ENCODE measurements around the gene GABRR1.
"Not testable (repeated sequence)": the region's sequence is repeated elsewhere in the genome, so short reads cannot be mapped to it uniquely, and the experiment has no call there.

Gene GABRR1

DNA sequence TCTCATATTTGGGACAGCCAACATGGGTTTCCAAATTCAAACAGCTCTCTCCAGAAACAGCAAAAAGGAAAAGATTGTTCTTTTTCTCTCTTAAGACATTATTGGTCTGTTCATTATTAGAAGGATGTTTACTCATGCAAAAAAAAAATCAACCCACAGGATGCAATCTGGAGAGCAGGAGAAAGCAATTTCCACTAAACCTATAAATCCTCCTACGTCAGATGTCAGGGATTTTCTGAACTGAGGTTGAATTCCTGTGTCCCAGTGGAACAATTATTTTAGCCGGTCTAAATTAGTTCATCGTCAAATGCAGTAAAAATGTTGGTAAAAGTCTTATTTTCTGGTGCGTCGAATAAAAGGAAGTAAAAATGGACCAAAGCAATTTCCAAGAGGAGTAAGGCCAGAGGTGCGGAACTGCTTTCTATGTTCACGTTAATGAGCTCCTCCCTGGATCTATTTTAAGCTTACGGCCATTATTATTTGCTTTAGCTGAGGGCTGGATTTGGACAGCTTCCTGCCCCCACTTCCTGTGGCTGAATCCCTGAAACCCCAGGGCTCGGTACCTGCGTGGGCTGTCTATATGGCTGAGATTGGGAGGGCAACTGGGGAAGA is at the start of gene GABRR1:
TSS of gene GABRR1 (minus strand) at position 60 of the 612 bp plus-strand sequence. CDS start at position 24, 36 bp downstream.
- DNase-seq: no peak

DNA sequence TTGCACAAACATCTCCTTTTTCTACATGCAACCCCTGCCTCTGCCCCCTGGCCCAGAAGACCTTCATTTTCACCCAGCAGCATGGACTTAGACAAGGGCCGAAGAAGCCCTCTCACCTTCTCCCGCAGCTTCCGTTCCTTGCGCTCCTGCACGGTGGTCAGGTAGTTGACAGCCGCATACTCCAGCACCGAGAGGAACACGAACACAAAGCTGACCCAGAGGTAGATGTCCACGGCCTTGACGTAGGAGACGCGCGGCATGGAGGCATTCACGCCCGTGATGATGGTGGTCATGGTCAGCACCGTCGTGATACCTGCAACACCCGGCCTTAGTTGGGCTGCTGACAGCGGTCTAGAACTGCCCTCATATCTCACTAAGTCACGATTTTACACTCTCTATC is 47.1 kb upstream of the GABRR1 start:
- no peak for DNase-seq

DNA sequence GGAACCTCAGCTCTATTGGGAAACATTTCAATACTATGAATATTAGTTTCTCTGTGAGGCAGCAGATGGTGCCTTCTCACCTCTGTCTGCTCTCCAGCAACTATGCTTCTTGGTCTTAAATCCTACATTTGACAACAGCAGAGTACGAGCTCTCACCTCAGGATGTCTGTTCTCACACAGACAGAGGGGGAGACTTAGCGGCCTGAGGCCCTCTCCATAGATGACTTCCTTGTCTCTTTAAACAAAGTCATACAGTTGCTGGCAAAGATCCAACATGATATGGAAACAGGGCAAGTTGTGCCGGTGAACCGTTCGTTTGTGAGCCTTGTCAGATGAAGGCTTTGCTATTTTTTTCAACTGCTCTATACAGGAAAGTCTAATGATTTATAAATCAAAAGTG is 43.7 kb upstream of the GABRR1 start:
- no peak for DNase-seq

DNA sequence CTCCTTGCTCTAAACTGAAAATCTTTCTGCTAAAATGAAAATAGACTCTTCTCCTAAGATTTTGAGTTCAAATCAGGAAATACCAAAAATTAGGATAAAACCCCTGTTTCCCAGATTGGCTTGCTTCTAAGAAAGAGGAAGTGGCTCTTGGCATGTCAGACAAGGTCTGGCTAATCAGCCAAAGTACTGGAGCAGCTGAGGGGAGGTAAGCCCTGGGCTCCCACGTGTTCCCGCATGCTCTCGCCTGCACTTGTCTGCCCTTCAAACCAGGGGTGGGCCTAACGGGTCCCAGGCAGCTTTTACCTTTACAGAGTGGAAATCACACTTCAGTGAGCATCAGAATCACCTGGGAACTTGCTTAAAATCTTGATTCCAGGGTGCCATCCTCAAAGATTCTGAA is 43.2 kb upstream of the GABRR1 start:
- no peak for DNase-seq

- no peak for DNase-seq
Observed at GRCh38 chr6:89258912-89259311, 41.8 kb upstream of the GABRR1 start.

GRCh38 chr6:89257781-89258180 is 40.6 kb upstream of the GABRR1 start:
- no peak for DNase-seq

- DNase-seq: no peak
Observed at GRCh38 chr6:89257346-89257745, 40.2 kb upstream of the GABRR1 start.

GRCh38 chr6:89255417-89255816 is 38.3 kb upstream of the GABRR1 start:
- DNase-seq: no peak

- DNase-seq: no peak
Observed at GRCh38 chr6:89254569-89254968, 37.4 kb upstream of the GABRR1 start.

- DNase-seq: no peak
Observed at GRCh38 chr6:89252907-89253306, 35.7 kb upstream of the GABRR1 start.

- DNase-seq: no peak
Observed at GRCh38 chr6:89251976-89252375, 34.8 kb upstream of the GABRR1 start.

- no peak for DNase-seq
Observed at GRCh38 chr6:89251170-89251569, 34.0 kb upstream of the GABRR1 start.

GRCh38 chr6:89250239-89250638 is 33.1 kb upstream of the GABRR1 start:
- no peak for DNase-seq

DNA sequence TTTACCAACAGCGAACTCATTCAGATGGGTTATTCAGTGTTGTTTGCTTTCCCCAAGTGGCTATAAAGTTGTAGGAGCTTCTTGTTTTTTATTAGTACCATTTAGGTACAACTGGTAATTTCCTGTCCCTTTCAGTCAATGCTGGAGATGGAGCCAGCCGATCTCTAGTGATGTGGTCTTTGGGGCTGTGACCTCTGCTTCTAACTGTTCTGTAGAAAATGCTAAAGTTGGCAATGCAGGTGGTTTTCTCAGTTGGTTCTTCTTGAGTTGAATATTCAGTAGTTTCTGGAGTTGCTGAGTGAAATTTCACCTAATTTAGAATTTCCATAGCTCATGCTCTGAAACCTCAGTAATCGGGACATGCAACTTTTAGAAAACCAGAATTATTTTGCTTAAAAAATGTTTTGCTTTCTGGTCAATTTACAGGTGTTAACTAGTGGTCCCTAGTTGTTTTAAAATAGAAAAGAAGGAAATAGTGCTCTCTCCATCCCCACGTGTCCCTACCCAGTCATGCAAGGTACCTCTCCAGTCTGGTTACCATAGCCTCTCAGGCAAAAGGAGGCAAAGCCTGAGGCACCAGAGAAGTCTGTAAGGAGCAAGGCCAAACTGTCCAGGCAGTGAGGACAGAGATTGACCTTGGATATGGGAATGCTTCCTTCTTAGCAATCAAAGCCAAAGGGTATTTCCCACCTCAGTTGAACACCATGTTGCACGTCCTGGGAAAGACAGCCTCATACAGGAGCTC is 27.3 kb upstream of the GABRR1 start:
- no peak for DNase-seq

DNA sequence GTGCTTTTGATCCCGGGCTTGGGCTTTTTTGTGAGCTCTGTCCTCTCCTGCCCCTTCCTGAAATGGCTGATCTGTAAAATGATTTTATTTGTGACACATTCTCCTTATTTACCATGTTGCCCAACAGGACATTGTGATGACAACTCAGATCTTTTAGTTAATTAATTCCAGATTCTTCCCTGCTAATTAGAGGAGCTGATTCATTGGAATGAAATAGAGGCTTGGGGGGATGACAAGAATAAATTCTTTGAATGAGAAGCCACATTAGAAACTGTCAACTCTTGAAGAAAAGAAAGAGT is 26.1 kb upstream of the GABRR1 start:
- no peak for DNase-seq

DNA sequence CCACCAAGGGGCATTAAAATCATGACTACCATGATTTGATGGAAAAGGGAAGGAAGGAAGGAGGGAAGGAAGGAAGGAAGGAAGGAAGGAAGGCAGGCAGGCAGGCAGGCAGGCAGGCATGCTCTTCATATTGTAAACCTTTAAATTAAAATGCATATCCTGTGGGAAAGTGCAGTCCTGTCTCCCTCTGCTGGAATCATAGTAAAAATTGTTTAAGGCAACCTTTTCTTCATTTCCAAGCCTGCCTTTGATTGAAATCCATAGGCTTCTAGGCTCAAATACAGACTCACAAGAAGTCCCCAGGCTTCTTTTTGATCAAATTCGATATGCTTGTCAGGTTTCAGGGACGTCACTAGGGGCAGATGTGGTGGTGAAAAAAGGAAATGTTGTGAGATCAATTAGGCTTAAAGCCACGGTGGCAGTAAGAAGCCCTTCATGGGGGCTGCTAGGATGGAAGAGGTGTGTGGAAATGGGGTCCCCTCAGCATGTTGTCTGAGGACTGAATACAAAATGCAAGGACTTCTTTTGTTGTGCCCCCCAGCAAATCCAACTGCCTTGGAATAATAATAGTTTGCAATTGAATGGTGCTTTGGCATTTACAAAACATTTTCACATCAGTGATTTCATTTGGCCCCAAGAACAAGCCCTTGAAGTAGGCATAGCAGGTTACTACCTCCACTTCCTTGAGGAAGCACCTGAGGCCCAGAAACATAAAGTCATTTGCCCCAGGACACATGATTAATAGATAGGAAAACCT is 25.6 kb upstream of the GABRR1 start:
- DNase-seq: peak; percentile 51

DNA sequence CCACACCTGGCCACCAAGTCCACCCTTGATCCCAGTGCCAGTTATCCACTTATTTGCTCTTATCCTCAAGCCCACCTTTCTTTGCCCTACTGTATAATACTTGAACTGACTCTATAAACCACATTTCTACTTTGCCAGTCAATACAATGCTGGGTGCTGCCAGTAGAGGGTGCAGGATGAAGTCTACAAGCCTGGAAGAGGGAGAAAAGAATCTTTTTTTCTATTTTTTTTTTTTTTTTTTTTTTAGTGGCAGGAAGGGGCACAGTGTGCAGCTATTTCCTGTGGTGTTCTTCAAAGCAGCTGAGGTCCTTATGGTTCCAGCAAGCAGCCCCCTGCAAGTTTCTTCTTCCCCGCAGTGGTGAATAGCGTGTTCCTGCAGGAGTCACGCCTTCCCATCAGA is 22.2 kb upstream of the GABRR1 start:
- no peak for DNase-seq

DNA sequence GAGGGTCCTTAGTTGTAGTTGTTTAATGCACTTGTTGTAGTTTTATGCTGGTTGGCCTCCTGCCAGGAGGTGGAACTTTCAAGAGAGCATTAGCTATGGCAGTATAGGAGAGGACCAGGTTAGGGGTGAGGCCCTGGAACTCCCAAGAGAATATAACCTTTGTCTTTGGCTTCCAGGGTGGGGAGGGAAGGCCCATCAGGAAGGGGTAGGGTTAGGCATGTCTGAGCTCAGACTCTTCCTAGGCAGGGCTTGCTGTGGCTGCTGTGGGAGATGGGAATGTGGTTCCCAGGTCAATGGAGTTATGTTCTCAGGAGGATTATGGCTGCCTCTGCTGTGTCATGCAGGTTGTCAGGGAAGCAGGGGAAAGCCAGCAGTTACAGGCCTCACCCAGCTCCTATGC is 20.0 kb upstream of the GABRR1 start:
- DNase-seq: no peak

GRCh38 chr6:89233605-89234004 is 16.4 kb upstream of the GABRR1 start:
- not testable (repeated sequence) for DNase-seq

DNA sequence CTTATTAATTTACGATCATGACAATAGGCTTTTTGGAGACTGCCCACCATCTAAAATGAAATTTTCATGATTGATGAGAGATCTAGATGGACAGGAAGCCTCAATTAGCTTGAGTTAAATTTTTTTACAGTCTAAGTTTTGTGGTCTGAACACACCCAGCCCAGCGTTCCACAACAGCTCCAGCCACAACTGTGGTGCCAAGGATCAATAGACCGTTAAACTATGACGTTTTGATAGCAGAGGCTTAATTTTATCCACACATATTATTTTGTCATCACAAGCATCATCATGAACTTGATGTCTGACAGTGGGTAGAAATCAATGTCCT is 5.5 kb upstream of the GABRR1 start:
- DNase-seq: no peak

DNA sequence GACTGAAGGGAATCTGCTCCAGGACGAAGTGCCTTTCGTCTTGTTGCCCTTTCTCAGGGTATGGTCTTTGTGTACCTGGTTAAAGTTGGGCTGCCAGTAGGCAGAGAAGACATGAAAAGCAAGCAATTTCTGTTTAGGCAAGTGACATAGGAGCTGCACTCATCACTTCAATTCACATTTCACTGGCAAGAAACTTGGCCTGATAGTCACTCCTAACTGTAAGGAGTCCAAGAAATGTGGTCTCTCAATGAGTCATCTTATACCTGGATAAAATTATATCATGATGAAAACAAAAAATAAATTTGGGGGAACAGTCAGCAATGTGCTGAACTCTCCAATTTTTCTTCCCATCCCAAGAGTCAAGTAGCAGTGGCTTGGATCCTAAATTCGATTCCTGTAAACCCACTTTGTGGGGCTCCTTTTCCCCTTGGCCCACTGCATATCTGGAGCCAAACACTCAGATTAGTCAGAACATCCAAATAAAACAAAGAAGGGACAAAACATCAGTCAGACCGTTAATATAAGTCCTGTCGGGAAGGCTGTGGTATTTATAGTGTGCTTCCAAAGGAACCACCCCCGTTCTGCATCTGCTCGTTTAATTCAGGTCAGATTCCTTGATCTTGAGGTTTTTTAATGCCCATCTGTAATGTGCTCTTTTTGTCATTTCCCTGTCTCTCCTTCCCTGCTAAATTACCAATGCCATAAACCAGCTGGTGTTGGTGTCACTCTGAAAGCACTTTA is 5.0 kb upstream of the GABRR1 start:
- no peak for DNase-seq

DNA sequence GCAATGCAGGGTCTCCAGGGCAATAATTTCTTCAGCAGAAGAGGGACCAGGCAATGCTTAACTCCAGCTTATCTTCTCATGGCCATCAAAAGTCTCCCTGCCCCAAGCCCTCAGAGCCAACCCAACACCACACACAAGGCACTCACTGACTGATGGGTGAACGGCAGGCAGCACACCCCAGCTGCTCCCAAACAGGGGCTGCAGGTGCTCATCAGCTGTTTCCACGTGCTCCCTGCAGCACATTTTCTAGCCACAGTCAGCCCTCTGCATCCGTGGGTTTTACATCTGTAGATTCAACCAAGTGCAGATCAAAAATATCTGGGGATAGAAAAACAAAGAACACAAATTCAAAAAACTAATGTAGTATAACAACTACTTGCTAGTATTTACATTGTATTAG is 4.0 kb upstream of the GABRR1 start:
- no peak for DNase-seq

DNA sequence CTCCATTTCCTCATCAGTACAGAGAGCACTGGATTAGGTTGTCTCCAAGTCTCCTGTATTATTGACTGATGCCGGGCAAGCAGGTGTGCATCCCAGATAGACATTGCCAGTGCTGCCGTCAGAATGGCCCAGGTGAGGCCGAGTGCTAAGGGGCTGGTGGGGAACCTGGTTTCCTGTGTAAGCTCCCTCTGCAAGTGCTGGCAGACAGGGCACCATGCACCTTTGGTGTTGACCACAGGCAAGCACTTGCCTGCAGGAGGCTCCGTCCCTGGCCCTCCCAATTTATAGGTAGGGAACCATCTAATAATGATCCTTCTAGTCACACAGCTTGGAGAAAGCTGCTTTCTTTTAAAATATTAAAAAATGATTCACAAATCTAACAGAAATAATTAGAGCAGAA is 747 bp downstream of the GABRR1 start:
- DNase-seq: no peak

DNA sequence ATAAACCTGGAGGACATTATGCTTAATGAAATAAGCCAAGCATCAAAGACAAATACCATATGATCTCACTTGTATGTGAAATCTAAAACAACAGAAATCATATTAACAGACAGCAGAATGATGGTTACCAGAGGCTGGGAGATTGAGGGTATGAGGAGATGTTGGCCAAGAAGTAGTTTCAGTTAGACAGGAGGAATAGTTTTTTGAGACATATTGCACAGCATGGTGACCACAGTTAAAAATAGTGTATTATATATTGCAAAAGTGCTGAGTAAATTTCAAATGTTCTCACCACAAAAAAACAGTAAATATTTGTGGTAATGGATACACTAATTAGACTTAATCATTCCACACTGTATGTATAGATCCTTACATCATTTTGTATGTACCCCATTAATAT is 1.8 kb downstream of the GABRR1 start:
- DNase-seq: no peak

All from HCEC 1CT (cell line).